ENCODE data around the gene NLRP6. TPM values are rescaled to one million over a fixed set of nuclear protein-coding genes. Genes with fewer than 3 reads are reported as not detected.
A peak's percentile ranks its signal among the peaks of the same experiment; 100 is the strongest.

The NLRP6 gene
- total and polyA plus RNA-seq, 12 donors, result 0.07 to 0.25 (median 0.10) TPM; not detected in 6

GRCh38 chr11:293852-294661 is 15.8 kb downstream of the NLRP6 start:
- TF ChIP-seq, protein P1, sequence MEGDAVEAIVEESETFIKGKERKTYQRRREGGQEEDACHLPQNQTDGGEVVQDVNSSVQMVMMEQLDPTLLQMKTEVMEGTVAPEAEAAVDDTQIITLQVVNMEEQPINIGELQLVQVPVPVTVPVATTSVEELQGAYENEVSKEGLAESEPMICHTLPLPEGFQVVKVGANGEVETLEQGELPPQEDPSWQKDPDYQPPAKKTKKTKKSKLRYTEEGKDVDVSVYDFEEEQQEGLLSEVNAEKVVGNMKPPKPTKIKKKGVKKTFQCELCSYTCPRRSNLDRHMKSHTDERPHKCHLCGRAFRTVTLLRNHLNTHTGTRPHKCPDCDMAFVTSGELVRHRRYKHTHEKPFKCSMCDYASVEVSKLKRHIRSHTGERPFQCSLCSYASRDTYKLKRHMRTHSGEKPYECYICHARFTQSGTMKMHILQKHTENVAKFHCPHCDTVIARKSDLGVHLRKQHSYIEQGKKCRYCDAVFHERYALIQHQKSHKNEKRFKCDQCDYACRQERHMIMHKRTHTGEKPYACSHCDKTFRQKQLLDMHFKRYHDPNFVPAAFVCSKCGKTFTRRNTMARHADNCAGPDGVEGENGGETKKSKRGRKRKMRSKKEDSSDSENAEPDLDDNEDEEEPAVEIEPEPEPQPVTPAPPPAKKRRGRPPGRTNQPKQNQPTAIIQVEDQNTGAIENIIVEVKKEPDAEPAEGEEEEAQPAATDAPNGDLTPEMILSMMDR (IDR thresholded peaks at IDR 0.05), result no peak
- 91 to 92% methylated on average over 26 to 27 of the region's 27 CpGs for WGBS, 2 donors
- H3K4me1 ChIP-seq, result peaks cover 0 to 33% (median 16%) of the 10 kb centered on the region in 9 donors
- H3K27ac ChIP-seq, result no peak overlapping the region
- no peak for ATAC-seq
- H3K4me3 ChIP-seq, result no peak overlapping the region
- peak in 1 of 2 donors; percentile 9 for DNase-seq
- no peaks in the 10 kb centered on the region for H3K9me3 ChIP-seq
- H3K27me3 ChIP-seq, result peaks cover 0 to 36% (median 13%) of the 10 kb centered on the region in 7 donors
- intact Hi-C loops (cut with DNase I), result no loop called here
- peaks cover 0 to 33% (median 0%) of the 10 kb centered on the region in 9 donors for H3K36me3 ChIP-seq

DNA sequence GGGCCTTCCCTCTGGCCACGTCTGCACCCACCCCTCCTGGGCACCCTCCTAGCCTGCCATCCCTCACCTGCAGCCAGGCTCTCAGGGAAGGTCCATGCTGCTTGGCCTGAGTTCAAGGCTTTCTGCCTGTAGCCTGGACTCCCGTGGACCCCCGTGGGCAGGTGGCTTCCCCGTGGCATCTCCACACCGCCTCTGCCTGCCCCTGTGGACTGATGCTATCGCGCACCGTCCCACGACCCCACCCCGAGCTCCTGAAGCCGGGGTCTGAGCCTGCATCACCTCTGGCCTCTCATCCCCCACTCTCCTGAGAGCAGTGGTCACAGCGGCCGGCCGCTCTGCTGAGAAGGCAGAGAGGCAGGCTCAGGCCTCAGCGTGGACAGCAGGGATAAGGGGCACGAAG is 16.6 kb downstream of the NLRP6 start:
- Histone ChIP-seq H3K36me3 (peaks cover 0 to 33% (median 0%) of the 10 kb centered on the region in 9 donors), H3K9me3 (no peaks in the 10 kb centered on the region), H3K27me3 (peaks cover 0 to 43% (median 20%) of the 10 kb centered on the region in 7 donors), H3K27ac (no peak overlapping the region), H3K4me3 (no peak overlapping the region), H3K4me1 (peaks cover 0 to 28% (median 14%) of the 10 kb centered on the region in 9 donors)
- ATAC-seq, result no peak
- intact Hi-C loops (cut with DNase I), result no loop called here
- TF ChIP-seq, protein P1 (IDR thresholded peaks at IDR 0.05), result no peak
- DNase-seq, result peak in 1 of 2 donors; percentile 11
- WGBS, 2 donors, result 90 to 92% methylated on average over 16 of the region's 16 CpGs

GRCh38 chr11:295351-296170 is 17.4 kb downstream of the NLRP6 start:
- DNase-seq (peak in 1 of 2 donors; percentile 8), ATAC-seq (no peak)
- H3K9me3 ChIP-seq, result no peaks in the 10 kb centered on the region
- WGBS, 2 donors, result 63 to 71% methylated on average over 26 of the region's 26 CpGs
- H3K4me1 ChIP-seq, result peaks cover 0 to 28% (median 10%) of the 10 kb centered on the region in 9 donors
- H3K4me3 ChIP-seq, result no peak overlapping the region
- intact Hi-C loops (cut with DNase I), result no loop called here
- TF ChIP-seq, protein P1 (IDR thresholded peaks at IDR 0.05), result no peak
- H3K27ac ChIP-seq, result no peak overlapping the region
- peaks cover 0 to 33% (median 0%) of the 10 kb centered on the region in 9 donors for H3K36me3 ChIP-seq
- H3K27me3 ChIP-seq, result peaks cover 0 to 49% (median 28%) of the 10 kb centered on the region in 7 donors
